ENCODE results near the gene NYAP1.
A peak's percentile ranks its signal among the peaks of the same experiment; 100 is the strongest.

The NYAP1 gene

DNA sequence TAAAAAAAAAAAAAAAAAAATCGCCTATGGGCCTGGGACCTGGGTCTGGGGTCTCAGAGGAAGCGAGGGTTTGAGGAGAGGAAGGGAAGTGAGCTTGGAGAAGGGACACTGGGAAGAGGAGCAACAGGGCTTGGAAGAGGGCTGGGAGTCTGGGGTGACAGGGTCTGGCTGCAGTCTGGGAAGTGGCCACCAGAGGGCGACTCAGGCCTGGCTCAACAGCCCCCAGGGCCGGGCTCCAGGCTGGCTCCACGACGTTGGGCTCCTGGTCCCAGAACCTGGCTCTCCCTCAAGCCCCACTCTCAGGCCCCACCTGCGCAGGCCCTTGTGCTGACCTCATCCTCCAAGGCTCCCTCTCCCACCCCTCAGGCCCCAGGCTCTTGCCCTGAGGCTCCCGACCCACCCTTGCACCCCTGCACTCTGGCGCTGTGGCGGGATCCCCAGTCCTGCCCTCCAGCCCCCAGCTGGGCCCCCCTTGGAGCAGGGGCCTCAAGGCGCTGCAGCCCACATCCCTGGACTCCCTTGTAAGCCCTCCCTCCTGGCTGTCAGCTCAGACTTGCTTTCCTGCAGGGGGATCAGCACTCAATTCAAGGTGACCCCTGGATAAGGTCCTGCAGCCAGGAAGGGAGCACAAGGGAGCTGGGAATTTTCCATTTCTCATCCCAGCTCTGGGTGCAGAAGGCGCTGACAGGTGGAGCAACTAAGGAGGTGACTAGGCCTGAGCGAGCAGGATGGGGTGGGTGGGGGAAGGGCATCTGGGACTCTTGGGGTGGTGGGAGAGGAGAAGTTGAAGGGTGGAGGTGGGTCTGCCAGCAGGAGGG lies 14.3 kb upstream of the NYAP1 start (continued):
- TF ChIP-seq ZNF37A (tag by site-specific recombination; IDR thresholded peaks at IDR 0.05) (no peak), ZFP3 (tag by site-specific recombination; IDR thresholded peaks at IDR 0.05; ENCODE audit: low read depth) (no peak), ZNF830 (tag by site-specific recombination; IDR thresholded peaks at IDR 0.05; ENCODE audit: low read depth) (no peak), ZNF155 (tag by site-specific recombination; IDR thresholded peaks at IDR 0.05) (no peak), ZNF658 (tag by site-specific recombination; IDR thresholded peaks at IDR 0.05) (no peak), ZIC2 (tag by site-specific recombination; IDR thresholded peaks at IDR 0.05) (peak; percentile 65), KLF10 (tag by site-specific recombination; IDR thresholded peaks at IDR 0.05) (no peak), SETDB1 (IDR thresholded peaks at IDR 0.05; ENCODE audit: insufficient read length, low read length) (no peak), ZNF548 (tag by site-specific recombination; IDR thresholded peaks at IDR 0.05) (no peak), MZF1 (tag by site-specific recombination; IDR thresholded peaks at IDR 0.05; ENCODE audit: borderline replicate concordance) (no peak), ZNF184 (tag by site-specific recombination; IDR thresholded peaks at IDR 0.05) (no peak), ZNF843 (tag by site-specific recombination; IDR thresholded peaks at IDR 0.05) (no peak), ZNF768 (tag by site-specific recombination; IDR thresholded peaks at IDR 0.05) (no peak), ZNF416 (tag by site-specific recombination; IDR thresholded peaks at IDR 0.05) (no peak), ZFP37 (tag by site-specific recombination; IDR thresholded peaks at IDR 0.05) (no peak), ZNF324 (tag by site-specific recombination; IDR thresholded peaks at IDR 0.05) (no peak), TRIM28 (IDR thresholded peaks at IDR 0.05; ENCODE audit: borderline replicate concordance, low read length) (no peak), ZNF596 (tag by site-specific recombination; IDR thresholded peaks at IDR 0.05) (no peak), ZNF837 (tag by site-specific recombination; IDR thresholded peaks at IDR 0.05) (no peak), ZNF174 (tag by site-specific recombination; IDR thresholded peaks at IDR 0.05) (no peak), EGR2 (tag by site-specific recombination; IDR thresholded peaks at IDR 0.05; ENCODE audit: low read depth) (no peak), ZNF311 (tag by site-specific recombination; IDR thresholded peaks at IDR 0.05; ENCODE audit: borderline replicate concordance) (no peak)
- TF ChIP-seq, protein P1, sequence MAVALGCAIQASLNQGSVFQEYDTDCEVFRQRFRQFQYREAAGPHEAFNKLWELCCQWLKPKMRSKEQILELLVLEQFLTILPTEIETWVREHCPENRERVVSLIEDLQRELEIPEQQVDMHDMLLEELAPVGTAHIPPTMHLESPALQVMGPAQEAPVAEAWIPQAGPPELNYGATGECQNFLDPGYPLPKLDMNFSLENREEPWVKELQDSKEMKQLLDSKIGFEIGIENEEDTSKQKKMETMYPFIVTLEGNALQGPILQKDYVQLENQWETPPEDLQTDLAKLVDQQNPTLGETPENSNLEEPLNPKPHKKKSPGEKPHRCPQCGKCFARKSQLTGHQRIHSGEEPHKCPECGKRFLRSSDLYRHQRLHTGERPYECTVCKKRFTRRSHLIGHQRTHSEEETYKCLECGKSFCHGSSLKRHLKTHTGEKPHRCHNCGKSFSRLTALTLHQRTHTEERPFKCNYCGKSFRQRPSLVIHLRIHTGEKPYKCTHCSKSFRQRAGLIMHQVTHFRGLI (tag by site-specific recombination; IDR thresholded peaks at IDR 0.05): peak; percentile 80
- TF ChIP-seq, protein P2, sequence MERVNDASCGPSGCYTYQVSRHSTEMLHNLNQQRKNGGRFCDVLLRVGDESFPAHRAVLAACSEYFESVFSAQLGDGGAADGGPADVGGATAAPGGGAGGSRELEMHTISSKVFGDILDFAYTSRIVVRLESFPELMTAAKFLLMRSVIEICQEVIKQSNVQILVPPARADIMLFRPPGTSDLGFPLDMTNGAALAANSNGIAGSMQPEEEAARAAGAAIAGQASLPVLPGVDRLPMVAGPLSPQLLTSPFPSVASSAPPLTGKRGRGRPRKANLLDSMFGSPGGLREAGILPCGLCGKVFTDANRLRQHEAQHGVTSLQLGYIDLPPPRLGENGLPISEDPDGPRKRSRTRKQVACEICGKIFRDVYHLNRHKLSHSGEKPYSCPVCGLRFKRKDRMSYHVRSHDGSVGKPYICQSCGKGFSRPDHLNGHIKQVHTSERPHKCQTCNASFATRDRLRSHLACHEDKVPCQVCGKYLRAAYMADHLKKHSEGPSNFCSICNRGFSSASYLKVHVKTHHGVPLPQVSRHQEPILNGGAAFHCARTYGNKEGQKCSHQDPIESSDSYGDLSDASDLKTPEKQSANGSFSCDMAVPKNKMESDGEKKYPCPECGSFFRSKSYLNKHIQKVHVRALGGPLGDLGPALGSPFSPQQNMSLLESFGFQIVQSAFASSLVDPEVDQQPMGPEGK (tag by site-specific recombination; IDR thresholded peaks at IDR 0.05): peak; percentile 92
- TF ChIP-seq, protein P3, sequence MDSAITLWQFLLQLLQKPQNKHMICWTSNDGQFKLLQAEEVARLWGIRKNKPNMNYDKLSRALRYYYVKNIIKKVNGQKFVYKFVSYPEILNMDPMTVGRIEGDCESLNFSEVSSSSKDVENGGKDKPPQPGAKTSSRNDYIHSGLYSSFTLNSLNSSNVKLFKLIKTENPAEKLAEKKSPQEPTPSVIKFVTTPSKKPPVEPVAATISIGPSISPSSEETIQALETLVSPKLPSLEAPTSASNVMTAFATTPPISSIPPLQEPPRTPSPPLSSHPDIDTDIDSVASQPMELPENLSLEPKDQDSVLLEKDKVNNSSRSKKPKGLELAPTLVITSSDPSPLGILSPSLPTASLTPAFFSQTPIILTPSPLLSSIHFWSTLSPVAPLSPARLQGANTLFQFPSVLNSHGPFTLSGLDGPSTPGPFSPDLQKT (IDR thresholded peaks at IDR 0.05; ENCODE audit: borderline replicate concordance, low read depth, low read length): no peak
- TF ChIP-seq, protein P4, sequence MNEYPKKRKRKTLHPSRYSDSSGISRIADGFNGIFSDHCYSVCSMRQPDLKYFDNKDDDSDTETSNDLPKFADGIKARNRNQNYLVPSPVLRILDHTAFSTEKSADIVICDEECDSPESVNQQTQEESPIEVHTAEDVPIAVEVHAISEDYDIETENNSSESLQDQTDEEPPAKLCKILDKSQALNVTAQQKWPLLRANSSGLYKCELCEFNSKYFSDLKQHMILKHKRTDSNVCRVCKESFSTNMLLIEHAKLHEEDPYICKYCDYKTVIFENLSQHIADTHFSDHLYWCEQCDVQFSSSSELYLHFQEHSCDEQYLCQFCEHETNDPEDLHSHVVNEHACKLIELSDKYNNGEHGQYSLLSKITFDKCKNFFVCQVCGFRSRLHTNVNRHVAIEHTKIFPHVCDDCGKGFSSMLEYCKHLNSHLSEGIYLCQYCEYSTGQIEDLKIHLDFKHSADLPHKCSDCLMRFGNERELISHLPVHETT (tag by site-specific recombination; IDR thresholded peaks at IDR 0.05): no peak
- TF ChIP-seq, protein P5, sequence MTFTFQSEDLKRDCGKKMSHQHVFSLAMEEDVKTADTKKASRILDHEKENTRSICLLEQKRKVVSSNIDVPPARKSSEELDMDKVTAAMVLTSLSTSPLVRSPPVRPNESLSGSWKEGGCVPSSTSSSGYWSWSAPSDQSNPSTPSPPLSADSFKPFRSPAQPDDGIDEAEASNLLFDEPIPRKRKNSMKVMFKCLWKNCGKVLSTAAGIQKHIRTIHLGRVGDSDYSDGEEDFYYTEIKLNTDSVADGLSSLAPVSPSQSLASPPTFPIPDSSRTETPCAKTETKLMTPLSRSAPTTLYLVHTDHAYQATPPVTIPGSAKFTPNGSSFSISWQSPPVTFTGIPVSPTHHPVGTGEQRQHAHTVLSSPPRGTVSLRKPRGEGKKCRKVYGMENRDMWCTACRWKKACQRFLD (tag by site-specific recombination; IDR thresholded peaks at IDR 0.05): no peak
- TF ChIP-seq, protein P6, sequence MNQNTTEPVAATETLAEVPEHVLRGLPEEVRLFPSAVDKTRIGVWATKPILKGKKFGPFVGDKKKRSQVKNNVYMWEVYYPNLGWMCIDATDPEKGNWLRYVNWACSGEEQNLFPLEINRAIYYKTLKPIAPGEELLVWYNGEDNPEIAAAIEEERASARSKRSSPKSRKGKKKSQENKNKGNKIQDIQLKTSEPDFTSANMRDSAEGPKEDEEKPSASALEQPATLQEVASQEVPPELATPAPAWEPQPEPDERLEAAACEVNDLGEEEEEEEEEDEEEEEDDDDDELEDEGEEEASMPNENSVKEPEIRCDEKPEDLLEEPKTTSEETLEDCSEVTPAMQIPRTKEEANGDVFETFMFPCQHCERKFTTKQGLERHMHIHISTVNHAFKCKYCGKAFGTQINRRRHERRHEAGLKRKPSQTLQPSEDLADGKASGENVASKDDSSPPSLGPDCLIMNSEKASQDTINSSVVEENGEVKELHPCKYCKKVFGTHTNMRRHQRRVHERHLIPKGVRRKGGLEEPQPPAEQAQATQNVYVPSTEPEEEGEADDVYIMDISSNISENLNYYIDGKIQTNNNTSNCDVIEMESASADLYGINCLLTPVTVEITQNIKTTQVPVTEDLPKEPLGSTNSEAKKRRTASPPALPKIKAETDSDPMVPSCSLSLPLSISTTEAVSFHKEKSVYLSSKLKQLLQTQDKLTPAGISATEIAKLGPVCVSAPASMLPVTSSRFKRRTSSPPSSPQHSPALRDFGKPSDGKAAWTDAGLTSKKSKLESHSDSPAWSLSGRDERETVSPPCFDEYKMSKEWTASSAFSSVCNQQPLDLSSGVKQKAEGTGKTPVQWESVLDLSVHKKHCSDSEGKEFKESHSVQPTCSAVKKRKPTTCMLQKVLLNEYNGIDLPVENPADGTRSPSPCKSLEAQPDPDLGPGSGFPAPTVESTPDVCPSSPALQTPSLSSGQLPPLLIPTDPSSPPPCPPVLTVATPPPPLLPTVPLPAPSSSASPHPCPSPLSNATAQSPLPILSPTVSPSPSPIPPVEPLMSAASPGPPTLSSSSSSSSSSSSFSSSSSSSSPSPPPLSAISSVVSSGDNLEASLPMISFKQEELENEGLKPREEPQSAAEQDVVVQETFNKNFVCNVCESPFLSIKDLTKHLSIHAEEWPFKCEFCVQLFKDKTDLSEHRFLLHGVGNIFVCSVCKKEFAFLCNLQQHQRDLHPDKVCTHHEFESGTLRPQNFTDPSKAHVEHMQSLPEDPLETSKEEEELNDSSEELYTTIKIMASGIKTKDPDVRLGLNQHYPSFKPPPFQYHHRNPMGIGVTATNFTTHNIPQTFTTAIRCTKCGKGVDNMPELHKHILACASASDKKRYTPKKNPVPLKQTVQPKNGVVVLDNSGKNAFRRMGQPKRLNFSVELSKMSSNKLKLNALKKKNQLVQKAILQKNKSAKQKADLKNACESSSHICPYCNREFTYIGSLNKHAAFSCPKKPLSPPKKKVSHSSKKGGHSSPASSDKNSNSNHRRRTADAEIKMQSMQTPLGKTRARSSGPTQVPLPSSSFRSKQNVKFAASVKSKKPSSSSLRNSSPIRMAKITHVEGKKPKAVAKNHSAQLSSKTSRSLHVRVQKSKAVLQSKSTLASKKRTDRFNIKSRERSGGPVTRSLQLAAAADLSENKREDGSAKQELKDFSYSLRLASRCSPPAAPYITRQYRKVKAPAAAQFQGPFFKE (tag by site-specific recombination; IDR thresholded peaks at IDR 0.05; ENCODE audit: borderline replicate concordance): no peak
